Pulmonary artery endothelial cell (primary cell): ENCODE measurements around the gene RNGTT. TPM values are rescaled to one million over a fixed set of nuclear protein-coding genes. Genes with fewer than 3 reads are reported as not detected.
"Not testable (repeated sequence)": the region's sequence is repeated elsewhere in the genome, so short reads cannot be mapped to it uniquely, and the experiment has no call there.

ENCODE experiments used
- DNase-seq: peaks from one replicate; pipeline ENCODE4 v3.0.0-alpha.2; 2011; ENCODE audit warnings: low read depth, low spot score
- total RNA-seq: library from RNA; depleted of rRNA; stranded (reverse); fragments of >200 nt; gene quantifications from 2 replicates; pipeline ENCODE4 v1.2.3, GENCODE V29; 2014

RNGTT gene
- total RNA-seq, 1 donor from 2014 or later: 14.8 TPM

- DNase-seq: no peak
Observed at GRCh38 chr6:88867841-88868731, 95.3 kb downstream of the RNGTT start.

GRCh38 chr6:88866856-88867255, 96.6 kb downstream of the RNGTT start:
- DNase-seq: no peak

GRCh38 chr6:88865275-88865674, 98.1 kb downstream of the RNGTT start:
- no peak for DNase-seq

- no peak for DNase-seq
Observed at GRCh38 chr6:88864359-88865054, 98.9 kb downstream of the RNGTT start.

- no peak for DNase-seq
Observed at GRCh38 chr6:88860310-88860709, 103.1 kb downstream of the RNGTT start.

GRCh38 chr6:88858455-88858854, 105.0 kb downstream of the RNGTT start:
- no peak for DNase-seq

- no peak for DNase-seq
Observed at GRCh38 chr6:88856566-88856965, 106.9 kb downstream of the RNGTT start.

GRCh38 chr6:88855541-88856147, 107.8 kb downstream of the RNGTT start:
- DNase-seq: no peak

- no peak for DNase-seq
Observed at GRCh38 chr6:88852775-88853174, 110.6 kb downstream of the RNGTT start.

GRCh38 chr6:88852000-88852399, 111.4 kb downstream of the RNGTT start:
- no peak for DNase-seq

- DNase-seq: no peak
Observed at GRCh38 chr6:88848870-88849269, 114.5 kb downstream of the RNGTT start.

- no peak for DNase-seq
Observed at GRCh38 chr6:88843040-88843439, 120.4 kb downstream of the RNGTT start.

GRCh38 chr6:88842320-88842719, 121.1 kb downstream of the RNGTT start:
- DNase-seq: no peak

GRCh38 chr6:88840796-88841539, 122.5 kb downstream of the RNGTT start:
- no peak for DNase-seq

- DNase-seq: no peak
Observed at GRCh38 chr6:88840289-88840688, 123.1 kb downstream of the RNGTT start.

- DNase-seq: no peak
Observed at GRCh38 chr6:88839280-88839679, 124.1 kb downstream of the RNGTT start.

- DNase-seq: no peak
Observed at GRCh38 chr6:88835210-88835609, 128.2 kb downstream of the RNGTT start.

GRCh38 chr6:88833071-88833470, 130.3 kb downstream of the RNGTT start:
- not testable (repeated sequence) for DNase-seq

- not testable (repeated sequence) for DNase-seq
Observed at GRCh38 chr6:88827599-88827998, 135.8 kb downstream of the RNGTT start.

GRCh38 chr6:88825856-88826255, 137.6 kb downstream of the RNGTT start:
- no peak for DNase-seq

- DNase-seq: no peak
Observed at GRCh38 chr6:88823998-88824397, 139.4 kb downstream of the RNGTT start.

GRCh38 chr6:88815491-88815890, 147.9 kb downstream of the RNGTT start:
- no peak for DNase-seq
